GM18508 (cell line): ENCODE measurements around the gene SLC16A3.
"Not testable (repeated sequence)": the region's sequence is repeated elsewhere in the genome, so short reads cannot be mapped to it uniquely, and the experiment has no call there.

Experiments
- ATAC-seq: cut with Tn5 transposase; IDR thresholded peaks from one replicate; pipeline ENCODE4 v1.9.1; 2021; ENCODE audit warnings: moderate number of reproducible peaks; ENCODE audit not compliant: insufficient read depth, unreplicated experiment

The SLC16A3 gene

GRCh38 chr17:82245134-82246039, 16.5 kb downstream of the SLC16A3 start:
- no peak for ATAC-seq

- ATAC-seq: no peak
These were observed 17.2 kb downstream of the SLC16A3 start for GRCh38 chr17:82246040-82246364.

GRCh38 chr17:82246365-82247181, 17.7 kb downstream of the SLC16A3 start:
- no peak for ATAC-seq

- ATAC-seq: no peak
These were observed 18.5 kb downstream of the SLC16A3 start for GRCh38 chr17:82247182-82247823.

GRCh38 chr17:82247856-82248671, 19.2 kb downstream of the SLC16A3 start:
- no peak for ATAC-seq

GRCh38 chr17:82248815-82249674, 20.2 kb downstream of the SLC16A3 start:
- no peak for ATAC-seq

- ATAC-seq: no peak
These were observed 21.2 kb downstream of the SLC16A3 start for GRCh38 chr17:82249896-82250581.

- no peak for ATAC-seq
These were observed 22.1 kb downstream of the SLC16A3 start for GRCh38 chr17:82250868-82251500.

GRCh38 chr17:82252511-82253178, 23.8 kb downstream of the SLC16A3 start:
- no peak for ATAC-seq

GRCh38 chr17:82253179-82253544, 24.3 kb downstream of the SLC16A3 start:
- no peak for ATAC-seq

- not testable (repeated sequence) for ATAC-seq
These were observed 25.3 kb downstream of the SLC16A3 start for GRCh38 chr17:82254096-82254495.

- ATAC-seq: not testable (repeated sequence)
These were observed 25.9 kb downstream of the SLC16A3 start for GRCh38 chr17:82254746-82255145.

- no peak for ATAC-seq
These were observed 26.6 kb downstream of the SLC16A3 start for GRCh38 chr17:82255402-82255972.

GRCh38 chr17:82256242-82256885, 27.5 kb downstream of the SLC16A3 start:
- ATAC-seq: no peak

GRCh38 chr17:82257473-82257872, 28.6 kb downstream of the SLC16A3 start:
- ATAC-seq: no peak

- no peak for ATAC-seq
These were observed 29.7 kb downstream of the SLC16A3 start for GRCh38 chr17:82258555-82258954.
